Adipocyte (in vitro differentiated cells): ENCODE measurements around the gene SDC4.

Source experiments
- DNase-seq: peaks from one replicate; pipeline ENCODE4 v3.0.0-alpha.2; 2015; ENCODE audit warnings: low read depth
- H3K27me3 ChIP-seq: replicated peaks from 2 replicates; pipeline ENCODE4 v1.7.0; 2013; ENCODE audit warnings: mild to moderate bottlenecking, low read length, moderate library complexity; ENCODE audit not compliant: control insufficient read depth, insufficient read depth
- H3K36me3 ChIP-seq: 2 replicates; pipeline ENCODE4 v1.7.0; 2013; ENCODE audit warnings: low read length, mild to moderate bottlenecking, moderate library complexity; ENCODE audit not compliant: control insufficient read depth, insufficient read depth, severe bottlenecking
- H3K4me1 ChIP-seq: 2 replicates; pipeline ENCODE4 v1.7.0; 2013; ENCODE audit warnings: mild to moderate bottlenecking, low read length, moderate library complexity; ENCODE audit not compliant: control insufficient read depth, insufficient read depth
- H3K4me3 ChIP-seq: 2 replicates; pipeline ENCODE4 v1.7.0; 2013; ENCODE audit warnings: mild to moderate bottlenecking, low read length, moderate library complexity
- H3K9ac ChIP-seq: 2 replicates; pipeline ENCODE4 v1.7.0; 2013; ENCODE audit warnings: mild to moderate bottlenecking, low read length, moderate library complexity
- H3K9me3 ChIP-seq: 2 replicates; pipeline ENCODE4 v1.7.0; 2013; ENCODE audit warnings: mild to moderate bottlenecking, low read length, moderate library complexity; ENCODE audit not compliant: control insufficient read depth

Gene SDC4

GRCh38 chr20:45340951-45341350, 7.3 kb downstream of the SDC4 start:
- Histone ChIP-seq H3K9ac (peak overlapping the region; percentile 78), H3K36me3 (peaks cover 16% of the 10 kb centered on the region), H3K9me3 (no peaks in the 10 kb centered on the region), H3K4me3 (no peak overlapping the region), H3K27me3 (no peaks in the 10 kb centered on the region), H3K4me1 (peaks cover 94% of the 10 kb centered on the region)
- DNase-seq: no peak

DNA sequence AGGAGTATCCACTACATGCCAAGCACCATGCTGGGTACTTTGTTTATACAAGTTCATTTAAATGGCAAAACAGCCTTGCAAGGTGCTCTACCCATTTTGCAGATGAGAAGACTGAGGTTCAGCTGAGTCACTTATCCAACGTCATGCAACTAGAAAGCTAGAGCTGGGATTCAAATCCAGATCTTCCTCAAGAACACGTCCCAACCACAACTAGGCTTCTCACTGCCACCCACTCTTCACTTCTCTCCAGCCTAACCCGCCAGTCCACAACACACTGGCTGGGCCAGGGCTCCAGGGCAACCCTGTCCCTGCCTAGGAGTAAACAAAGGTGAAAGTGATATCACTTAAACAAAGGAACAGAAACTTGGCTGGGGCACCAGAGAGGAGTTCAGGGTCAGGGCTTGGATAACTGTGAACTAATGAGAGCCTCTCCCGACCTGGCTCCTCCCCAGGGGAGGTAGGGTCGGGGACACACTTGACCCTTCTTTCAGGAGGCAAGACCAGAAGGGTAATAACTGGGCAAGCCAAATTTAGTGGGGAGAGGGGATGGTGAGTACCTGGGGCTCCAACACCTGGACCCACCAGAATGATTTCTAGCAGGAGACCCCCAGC, 7.9 kb downstream of the SDC4 start:
- peaks cover 21% of the 10 kb centered on the region for H3K36me3 ChIP-seq
- H3K4me3 ChIP-seq: no peak overlapping the region
- no peak for DNase-seq
- H3K27me3 ChIP-seq: no peaks in the 10 kb centered on the region
- peaks cover 94% of the 10 kb centered on the region for H3K4me1 ChIP-seq
- no peak overlapping the region for H3K9ac ChIP-seq
- no peaks in the 10 kb centered on the region for H3K9me3 ChIP-seq

DNA sequence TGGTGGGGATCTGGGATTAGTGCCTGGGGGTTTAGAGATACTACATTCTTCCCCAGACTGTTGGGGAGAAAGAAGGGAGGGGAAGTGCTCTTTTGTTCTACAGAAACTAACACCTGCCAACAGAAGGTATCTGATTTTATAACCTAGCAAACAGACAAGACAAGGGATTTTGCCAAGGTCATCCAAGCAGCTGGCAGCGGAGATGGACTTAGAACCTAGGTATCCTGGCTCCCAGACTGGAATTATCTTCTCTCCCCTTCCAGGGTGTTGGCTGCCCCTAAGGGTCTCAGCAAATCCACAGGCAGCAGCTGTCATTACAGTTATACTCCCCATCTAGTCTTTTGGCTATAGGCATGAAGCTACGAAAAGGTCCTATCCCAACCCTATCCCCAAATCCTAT, 8.4 kb downstream of the SDC4 start:
- Histone ChIP-seq H3K4me1 (peaks cover 90% of the 10 kb centered on the region), H3K9me3 (no peaks in the 10 kb centered on the region), H3K9ac (no peak overlapping the region), H3K27me3 (no peaks in the 10 kb centered on the region), H3K4me3 (no peak overlapping the region), H3K36me3 (peaks cover 26% of the 10 kb centered on the region)
- no peak for DNase-seq

DNA sequence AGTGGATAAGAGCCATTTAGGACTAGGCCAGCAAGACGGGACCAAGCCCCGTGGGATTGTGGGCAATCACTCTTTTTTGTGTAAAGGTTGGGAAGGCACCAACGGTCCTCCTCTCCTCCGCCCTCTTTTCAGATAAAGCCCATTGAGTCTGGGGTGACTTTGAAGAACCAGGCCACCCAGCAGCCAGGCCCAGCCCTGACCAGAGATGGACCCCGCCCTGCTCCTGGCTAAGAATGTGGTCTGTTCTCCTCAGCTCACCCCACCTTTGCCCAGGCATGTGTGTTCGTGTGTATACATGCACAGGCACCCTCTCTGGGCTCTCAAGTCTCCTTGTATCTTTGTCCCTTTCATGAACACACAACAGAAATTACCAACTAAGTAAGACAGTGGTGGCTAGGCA, 9.1 kb downstream of the SDC4 start:
- DNase-seq: no peak
- Histone ChIP-seq H3K27me3 (no peaks in the 10 kb centered on the region), H3K4me3 (no peak overlapping the region), H3K9ac (no peak overlapping the region), H3K9me3 (no peaks in the 10 kb centered on the region), H3K36me3 (peaks cover 31% of the 10 kb centered on the region), H3K4me1 (peaks cover 83% of the 10 kb centered on the region)

GRCh38 chr20:45338121-45339030, 9.8 kb downstream of the SDC4 start:
- Histone ChIP-seq H3K27me3 (no peaks in the 10 kb centered on the region), H3K4me1 (peaks cover 76% of the 10 kb centered on the region), H3K4me3 (no peak overlapping the region), H3K9me3 (no peaks in the 10 kb centered on the region), H3K9ac (peak overlapping the region; percentile 59), H3K36me3 (peaks cover 33% of the 10 kb centered on the region)
- peak; percentile 47 for DNase-seq

DNA sequence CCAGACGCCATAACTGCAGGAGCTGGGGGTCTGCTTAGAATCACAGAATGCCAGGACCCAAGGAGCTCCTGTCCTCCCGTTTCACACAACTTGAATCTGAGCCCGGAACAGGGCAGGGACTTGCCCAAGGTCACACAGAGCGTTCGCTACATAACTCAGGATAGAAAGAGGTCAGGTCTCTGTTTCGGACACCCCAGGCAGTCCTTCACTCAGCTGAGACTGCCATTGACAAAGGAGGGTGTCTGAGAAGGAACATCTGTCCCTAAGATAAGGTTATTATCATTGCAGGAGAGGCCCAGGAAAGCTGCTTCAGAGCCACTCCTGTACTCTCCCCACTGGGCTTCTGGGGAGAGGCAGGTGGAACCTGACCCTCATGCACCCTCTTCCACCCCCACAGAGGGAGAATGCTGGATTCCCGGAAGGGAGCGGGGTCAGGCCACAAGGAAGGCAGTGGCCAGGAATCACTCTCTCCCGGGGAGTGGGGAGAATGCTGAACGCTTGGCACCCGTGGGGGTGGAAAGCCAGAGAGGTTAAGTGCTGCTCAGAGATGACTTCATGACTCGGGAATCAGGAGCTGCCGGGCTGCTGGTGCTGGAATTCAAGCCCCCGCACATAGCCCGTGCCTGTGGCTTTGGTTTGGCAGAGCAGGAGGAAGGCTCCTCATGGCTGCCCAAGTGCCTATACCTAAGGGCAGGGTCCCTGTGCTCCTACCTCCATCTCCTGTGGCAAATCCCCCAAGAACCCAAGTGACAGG, 10.7 kb downstream of the SDC4 start:
- peaks cover 68% of the 10 kb centered on the region for H3K4me1 ChIP-seq
- peak overlapping the region; percentile 64 for H3K9ac ChIP-seq
- H3K4me3 ChIP-seq: peak overlapping the region; percentile 40
- H3K27me3 ChIP-seq: no peaks in the 10 kb centered on the region
- peaks cover 41% of the 10 kb centered on the region for H3K36me3 ChIP-seq
- H3K9me3 ChIP-seq: no peaks in the 10 kb centered on the region
- peak; percentile 91 for DNase-seq

DNA sequence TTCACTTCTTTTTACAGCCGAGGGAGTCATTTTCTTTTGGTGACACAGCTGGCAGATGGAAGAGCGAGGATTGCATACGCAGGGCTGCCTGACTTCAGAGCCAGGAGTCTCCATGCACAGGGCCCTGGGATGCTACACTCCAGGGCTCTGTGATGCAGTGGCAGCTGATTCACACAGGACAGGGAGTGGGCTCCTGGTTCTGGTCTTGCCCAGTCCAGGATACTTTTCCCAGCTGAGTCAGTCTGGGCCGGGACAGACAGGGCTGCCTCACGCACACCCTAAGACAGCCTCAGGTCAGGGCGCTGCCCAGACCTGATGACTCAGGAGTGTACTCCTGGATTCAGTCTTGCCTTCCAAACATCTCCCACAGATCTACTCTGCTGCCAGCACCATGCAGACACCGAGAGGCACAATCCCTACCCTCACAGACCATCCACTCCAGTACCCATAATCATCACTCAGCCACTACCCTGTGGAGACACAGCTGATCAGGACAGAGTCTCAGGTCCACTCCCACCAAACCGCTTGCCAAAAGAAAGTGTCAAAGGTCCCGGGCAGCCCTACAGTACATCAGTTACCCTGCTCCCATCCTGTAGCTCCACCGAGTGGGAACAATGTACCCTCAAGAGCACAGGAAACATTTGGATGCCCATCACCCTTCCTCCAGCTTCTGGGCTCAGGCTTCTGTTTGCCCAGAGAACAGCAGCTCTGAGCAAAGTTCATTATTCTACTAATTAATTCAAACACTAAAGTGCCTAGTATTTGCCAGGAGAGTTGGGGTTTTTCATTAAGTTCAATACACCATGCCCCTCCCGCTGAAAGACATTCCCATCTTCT, 11.5 kb downstream of the SDC4 start:
- no peaks in the 10 kb centered on the region for H3K27me3 ChIP-seq

GRCh38 chr20:45330476-45330875, 17.7 kb downstream of the SDC4 start:
- H3K36me3 ChIP-seq: peaks cover 90% of the 10 kb centered on the region
- no peak overlapping the region for H3K9ac ChIP-seq
- H3K27me3 ChIP-seq: no peaks in the 10 kb centered on the region
- peaks cover 2% of the 10 kb centered on the region for H3K4me1 ChIP-seq
- no peaks in the 10 kb centered on the region for H3K9me3 ChIP-seq
- DNase-seq: no peak
- no peak overlapping the region for H3K4me3 ChIP-seq

More for the DNA sequence above, 11.5 kb downstream of the SDC4 start:
- Histone ChIP-seq H3K4me1 (peaks cover 60% of the 10 kb centered on the region), H3K9ac (peak overlapping the region; percentile 64), H3K36me3 (peaks cover 49% of the 10 kb centered on the region), H3K9me3 (no peaks in the 10 kb centered on the region), H3K4me3 (peak overlapping the region; percentile 40)
- DNase-seq: peak; percentile 79

DNA sequence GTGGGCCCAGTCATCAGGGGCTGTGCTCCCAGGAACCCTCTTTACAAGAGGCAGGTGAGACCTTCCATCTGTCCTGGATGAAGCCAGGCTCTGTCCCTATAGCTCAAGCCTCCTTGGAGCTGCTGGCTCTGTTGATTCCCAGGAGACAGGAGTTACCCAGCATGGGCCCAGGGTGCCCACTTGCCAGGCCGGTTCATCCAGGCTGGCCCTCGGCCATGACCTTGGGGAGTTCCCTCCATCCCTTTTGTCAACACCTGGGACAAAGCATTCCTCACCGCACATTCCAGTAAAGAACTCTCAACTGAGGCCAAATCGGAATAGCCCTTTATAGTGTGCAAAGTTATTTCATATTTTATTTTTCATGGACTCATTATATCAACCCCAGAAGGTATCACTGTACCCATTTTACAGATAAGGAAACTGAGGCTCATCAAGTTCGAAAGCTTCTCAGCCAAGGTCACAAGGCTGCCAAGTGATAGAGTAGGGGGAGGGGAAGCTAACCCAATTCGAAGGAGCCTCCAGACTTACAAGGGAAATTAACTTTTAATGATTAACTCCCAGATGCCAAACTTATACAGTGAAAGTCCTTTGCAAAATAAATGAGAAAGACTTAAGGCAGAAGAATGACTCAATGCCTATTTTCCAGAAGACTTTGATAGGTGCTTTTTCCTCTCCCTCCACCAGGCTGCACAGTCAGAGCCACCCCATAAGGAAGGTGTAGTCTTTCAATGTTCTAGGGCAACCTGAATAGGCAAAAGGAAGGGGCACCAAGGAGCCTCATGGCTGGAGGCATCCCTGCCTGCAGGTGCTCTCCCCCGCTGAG, 18.5 kb downstream of the SDC4 start:
- no peaks in the 10 kb centered on the region for H3K4me1 ChIP-seq
- H3K36me3 ChIP-seq: peaks cover 90% of the 10 kb centered on the region
- H3K4me3 ChIP-seq: no peak overlapping the region
- H3K9me3 ChIP-seq: no peaks in the 10 kb centered on the region
- no peak overlapping the region for H3K9ac ChIP-seq
- no peak for DNase-seq
- no peaks in the 10 kb centered on the region for H3K27me3 ChIP-seq

- Histone ChIP-seq H3K9ac (no peak overlapping the region), H3K9me3 (no peaks in the 10 kb centered on the region), H3K4me3 (no peak overlapping the region), H3K36me3 (peaks cover 88% of the 10 kb centered on the region), H3K27me3 (no peaks in the 10 kb centered on the region), H3K4me1 (no peaks in the 10 kb centered on the region)
- DNase-seq: no peak
Observed at GRCh38 chr20:45328451-45328850, 19.8 kb downstream of the SDC4 start.
